ENCODE measurements around the gene HIGD1B. TPM values are rescaled to one million over a fixed set of nuclear protein-coding genes. Genes with fewer than 3 reads are reported as not detected.

HIGD1B gene
- total RNA-seq, 2 experiments from 2014 or later: not detected

- DNase-seq: no peak
- Mint-ChIP-seq H3K27ac (no peak overlapping the region), H3K9me3 (no peaks in the 10 kb centered on the region), H3K36me3 (ENCODE audit: low read depth) (no peaks in the 10 kb centered on the region), H3K4me1 (peaks cover 10% of the 10 kb centered on the region), H3K27me3 (peaks cover 48% of the 10 kb centered on the region), H3K4me3 (no peak overlapping the region)
- ChIA-PET POLR2A (interaction anchor here (1.7 kb wide), 1 partner anchor 51 kb away, joined by 5 read pairs; no protein-coding TSS in a partner anchor), CTCF (interaction anchor here (1.4 kb wide), 1 partner anchor 50 kb away, joined by 3 read pairs; no protein-coding TSS in a partner anchor)
Measured at GRCh38 chr17:44827863-44828262, 19.8 kb upstream of the HIGD1B start.

GRCh38 chr17:44828919-44829522 is 18.7 kb upstream of the HIGD1B start:
- H3K9me3 Mint-ChIP-seq: no peaks in the 10 kb centered on the region
- no peak overlapping the region for H3K27ac Mint-ChIP-seq
- peak overlapping the region; percentile 62 for H3K4me3 Mint-ChIP-seq
- ChIA-PET CTCF (interaction anchor here (1.4 kb wide), 1 partner anchor 51 kb away, joined by 3 read pairs; no protein-coding TSS in a partner anchor), POLR2A (interaction anchor here (1.7 kb wide), 1 partner anchor 52 kb away, joined by 5 read pairs; no protein-coding TSS in a partner anchor)
- peaks cover 56% of the 10 kb centered on the region for H3K27me3 Mint-ChIP-seq
- no peaks in the 10 kb centered on the region for H3K36me3 Mint-ChIP-seq (ENCODE audit: low read depth)
- peak; percentile 34 for DNase-seq
- peaks cover 10% of the 10 kb centered on the region for H3K4me1 Mint-ChIP-seq

- Mint-ChIP-seq H3K27ac (no peak within 1 kb of the TSS), H3K4me3 (peak within 1 kb of the TSS; percentile 62), H3K36me3 (ENCODE audit: low read depth) (no peaks in the 10 kb centered on the region), H3K9me3 (no peaks in the 10 kb centered on the region), H3K4me1 (peaks cover 10% of the 10 kb centered on the region), H3K27me3 (peaks cover 59% of the 10 kb centered on the region)
- ChIA-PET CTCF (interaction anchor here (1.4 kb wide), 1 partner anchor 51 kb away, joined by 3 read pairs; no protein-coding TSS in a partner anchor), POLR2A (interaction anchor here (1.7 kb wide), 1 partner anchor 53 kb away, joined by 5 read pairs; no protein-coding TSS in a partner anchor)
- DNase-seq: no peak
Measured at GRCh38 chr17:44829523-44830358, 17.9 kb upstream of the HIGD1B start, which contains the start of gene GJC1. TSS of gene GJC1 (minus strand) at chr17:44830287. CDS start at chr17:44805817, 24,470 bp downstream.

- ChIA-PET POLR2A (no interaction called here), CTCF (no interaction called here)
- H3K4me1 Mint-ChIP-seq: peaks cover 10% of the 10 kb centered on the region
- peak overlapping the region; percentile 58 for H3K4me3 Mint-ChIP-seq
- H3K36me3 Mint-ChIP-seq (ENCODE audit: low read depth): no peaks in the 10 kb centered on the region
- no peak overlapping the region for H3K27ac Mint-ChIP-seq
- peaks cover 61% of the 10 kb centered on the region for H3K27me3 Mint-ChIP-seq
- peak; percentile 18 for DNase-seq
- no peaks in the 10 kb centered on the region for H3K9me3 Mint-ChIP-seq
Measured at GRCh38 chr17:44830359-44831288, 17.1 kb upstream of the HIGD1B start.

DNA sequence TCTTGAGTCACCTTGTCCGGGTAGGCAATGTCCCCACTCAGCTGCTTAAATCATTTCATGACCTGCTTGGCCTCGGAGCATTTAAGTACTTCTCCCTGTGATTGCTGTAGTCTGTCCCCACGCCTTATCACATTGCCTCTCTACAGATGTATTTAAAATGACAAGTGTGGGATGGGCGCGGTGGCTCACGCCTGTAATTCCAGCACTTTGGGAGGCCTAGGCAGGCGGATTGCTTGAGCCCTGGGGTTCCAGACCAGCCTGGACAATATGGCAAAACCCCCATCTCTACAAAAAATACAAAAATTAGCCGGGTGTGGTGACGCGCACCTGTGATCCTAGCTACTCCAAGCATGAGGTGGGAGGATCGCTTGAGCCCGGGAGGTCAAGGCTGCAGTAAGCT is 16.3 kb upstream of the HIGD1B start:
- CTCF ChIA-PET: no interaction called here

DNA sequence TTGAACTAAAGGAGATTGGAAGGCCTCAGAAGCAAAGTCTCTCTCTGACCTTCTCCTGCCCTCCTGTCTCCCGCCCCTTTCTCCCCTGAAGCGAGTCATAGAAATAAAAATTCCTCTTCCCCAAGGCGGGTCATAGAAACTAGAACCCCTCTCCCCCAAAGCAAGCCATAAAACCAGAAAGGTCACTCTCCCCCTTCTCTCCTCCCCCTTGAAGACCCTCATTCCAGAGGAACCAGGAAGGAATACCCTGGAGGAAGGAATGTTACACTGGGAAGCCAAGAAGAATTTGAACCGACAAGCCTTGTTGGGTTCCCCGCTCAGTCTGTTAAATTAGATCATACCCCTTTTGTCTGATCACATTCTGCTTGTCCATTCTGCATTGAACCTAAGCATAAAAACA is 14.9 kb upstream of the HIGD1B start:
- H3K27ac Mint-ChIP-seq: no peak overlapping the region
- ChIA-PET POLR2A (no interaction called here), CTCF (no interaction called here)
- no peak for DNase-seq
- no peaks in the 10 kb centered on the region for H3K9me3 Mint-ChIP-seq
- H3K4me1 Mint-ChIP-seq: peaks cover 10% of the 10 kb centered on the region
- peaks cover 51% of the 10 kb centered on the region for H3K27me3 Mint-ChIP-seq
- H3K4me3 Mint-ChIP-seq: no peak overlapping the region
- H3K36me3 Mint-ChIP-seq (ENCODE audit: low read depth): no peaks in the 10 kb centered on the region

More for the DNA sequence above, 16.3 kb upstream of the HIGD1B start:
- Mint-ChIP-seq H3K27me3 (peaks cover 62% of the 10 kb centered on the region), H3K4me1 (peaks cover 10% of the 10 kb centered on the region), H3K9me3 (no peaks in the 10 kb centered on the region), H3K36me3 (ENCODE audit: low read depth) (no peaks in the 10 kb centered on the region), H3K4me3 (no peak overlapping the region), H3K27ac (no peak overlapping the region)
- POLR2A ChIA-PET: no interaction called here
- no peak for DNase-seq

DNA sequence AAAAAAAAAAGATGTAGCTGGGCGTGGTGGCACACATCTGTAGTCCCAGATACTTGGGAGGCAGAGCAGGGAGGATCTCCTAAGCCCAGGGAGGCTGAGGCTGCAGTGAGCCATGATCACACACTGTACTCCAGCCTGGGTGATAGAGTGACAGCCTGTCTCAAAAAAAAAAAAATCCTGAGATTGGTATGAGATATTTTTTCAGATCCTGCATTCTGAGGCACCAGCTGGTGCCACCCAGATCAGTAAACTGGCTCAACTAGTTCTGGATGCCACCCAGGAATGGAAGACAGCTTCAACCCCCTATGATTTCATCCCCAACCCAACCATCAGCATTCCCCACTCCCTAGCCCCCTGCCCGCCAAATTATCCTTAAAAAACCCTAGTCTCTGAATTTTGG is 10.5 kb upstream of the HIGD1B start:
- DNase-seq: no peak
- Mint-ChIP-seq H3K4me1 (no peaks in the 10 kb centered on the region), H3K36me3 (ENCODE audit: low read depth) (no peaks in the 10 kb centered on the region), H3K9me3 (no peaks in the 10 kb centered on the region), H3K27me3 (peaks cover 21% of the 10 kb centered on the region), H3K27ac (no peak overlapping the region), H3K4me3 (no peak overlapping the region)
- CTCF ChIA-PET: no interaction called here
- POLR2A ChIA-PET: no interaction called here

DNA sequence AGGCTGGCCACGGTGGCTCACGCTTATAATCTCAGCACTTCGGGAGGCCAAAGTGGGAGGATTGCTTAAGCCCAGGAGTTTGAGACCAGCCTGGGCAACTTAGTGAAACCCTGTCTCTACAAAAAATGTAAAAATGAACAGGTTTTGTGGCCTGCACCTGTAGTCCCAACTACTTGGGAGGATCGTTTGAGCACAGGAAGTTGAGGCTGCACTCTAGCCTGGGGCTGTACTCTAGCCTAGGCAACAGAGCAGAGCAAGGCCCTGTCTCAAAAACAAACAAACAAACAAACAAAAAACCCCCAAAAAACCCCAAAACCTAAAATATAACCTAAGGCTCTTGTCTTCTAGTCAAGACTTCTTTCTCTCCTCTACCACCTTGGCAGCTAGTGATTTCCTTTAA is 7.4 kb upstream of the HIGD1B start:
- H3K4me3 Mint-ChIP-seq: no peak overlapping the region
- no peaks in the 10 kb centered on the region for H3K4me1 Mint-ChIP-seq
- no peak for DNase-seq
- POLR2A ChIA-PET: interaction anchor here (1.0 kb wide), 1 partner anchor 11 kb away, joined by 3 read pairs; no protein-coding TSS in a partner anchor
- peaks cover 3% of the 10 kb centered on the region for H3K27me3 Mint-ChIP-seq
- CTCF ChIA-PET: no interaction called here
- H3K9me3 Mint-ChIP-seq: no peaks in the 10 kb centered on the region
- H3K27ac Mint-ChIP-seq: no peak overlapping the region
- no peaks in the 10 kb centered on the region for H3K36me3 Mint-ChIP-seq (ENCODE audit: low read depth)

- POLR2A ChIA-PET: no interaction called here
- CTCF ChIA-PET: interaction anchor here (0.7 kb wide), 1 partner anchor 24 kb away, joined by 3 read pairs; no protein-coding TSS in a partner anchor
Measured at GRCh38 chr17:44840936-44841335, 6.7 kb upstream of the HIGD1B start.

DNA sequence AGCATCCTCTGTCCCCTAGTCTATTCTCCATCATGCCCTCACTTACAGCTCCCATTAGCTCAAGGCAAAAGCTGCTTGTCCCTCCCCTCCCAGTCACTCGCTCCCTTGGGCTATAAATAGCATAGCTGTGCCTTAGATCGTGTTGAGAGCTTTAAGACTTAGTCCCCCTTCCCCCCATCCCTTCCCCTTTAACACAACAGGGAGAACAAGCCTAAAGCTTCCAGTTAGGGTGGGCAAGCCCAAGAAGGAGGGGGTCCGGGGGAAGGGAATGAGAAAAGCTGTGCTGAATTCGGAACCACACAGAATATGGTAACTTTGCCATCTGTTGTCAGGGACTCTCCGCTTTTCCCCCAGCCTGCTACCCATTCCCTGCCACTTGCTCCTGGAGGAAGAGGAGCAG is 4.9 kb upstream of the HIGD1B start:
- no peaks in the 10 kb centered on the region for H3K4me1 Mint-ChIP-seq
- H3K27ac Mint-ChIP-seq: no peak overlapping the region
- ChIA-PET POLR2A (interaction anchor here (0.7 kb wide), 1 partner anchor 22 kb away, joined by 3 read pairs; no protein-coding TSS in a partner anchor), CTCF (interaction anchor here (0.6 kb wide), 2 partner anchors 19 to 74 kb away, joined by 3 to 4 read pairs; no protein-coding TSS in a partner anchor)
- no peak for DNase-seq
- no peaks in the 10 kb centered on the region for H3K27me3 Mint-ChIP-seq
- H3K4me3 Mint-ChIP-seq: no peak overlapping the region
- no peaks in the 10 kb centered on the region for H3K9me3 Mint-ChIP-seq
- no peaks in the 10 kb centered on the region for H3K36me3 Mint-ChIP-seq (ENCODE audit: low read depth)

More at GRCh38 chr17:44840936-44841335, 6.7 kb upstream of the HIGD1B start:
- H3K27me3 Mint-ChIP-seq: peaks cover 1% of the 10 kb centered on the region
- H3K9me3 Mint-ChIP-seq: no peaks in the 10 kb centered on the region
- no peaks in the 10 kb centered on the region for H3K4me1 Mint-ChIP-seq
- H3K36me3 Mint-ChIP-seq (ENCODE audit: low read depth): no peaks in the 10 kb centered on the region
- DNase-seq: no peak
- H3K27ac Mint-ChIP-seq: no peak overlapping the region
- no peak overlapping the region for H3K4me3 Mint-ChIP-seq

DNA sequence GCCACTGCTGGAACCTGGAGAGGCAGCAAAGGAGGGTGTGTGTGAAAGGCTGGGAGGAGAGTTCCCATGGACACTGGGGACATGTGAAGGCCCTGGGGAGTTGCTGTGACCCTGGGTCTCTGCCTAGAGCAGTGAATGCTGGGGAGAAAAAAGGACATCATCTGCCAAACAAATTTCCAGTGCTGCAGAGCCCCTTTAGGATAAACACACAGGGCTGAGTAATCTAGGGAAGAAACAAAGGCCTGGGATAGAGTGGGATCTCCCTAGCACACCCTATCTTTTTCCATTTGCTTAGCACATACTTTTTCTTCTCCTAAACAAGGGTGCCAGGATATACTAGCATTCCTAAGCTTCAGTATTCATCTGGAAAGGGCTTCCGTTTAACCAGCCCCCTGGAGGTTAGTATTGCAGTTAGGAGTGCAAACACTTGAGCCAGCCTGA is 3.3 kb upstream of the HIGD1B start:
- POLR2A ChIA-PET: interaction anchor here (1.1 kb wide), 1 partner anchor 68 kb away, joined by 4 read pairs; no protein-coding TSS in a partner anchor
- H3K27ac Mint-ChIP-seq: no peak overlapping the region
- no peaks in the 10 kb centered on the region for H3K4me1 Mint-ChIP-seq
- CTCF ChIA-PET: interaction anchor here (0.6 to 1.0 kb wide), 2 partner anchors 60 to 177 kb away, joined by 3 to 4 read pairs; no protein-coding TSS in a partner anchor
- no peak overlapping the region for H3K4me3 Mint-ChIP-seq
- no peaks in the 10 kb centered on the region for H3K36me3 Mint-ChIP-seq (ENCODE audit: low read depth)
- no peaks in the 10 kb centered on the region for H3K9me3 Mint-ChIP-seq
- no peak for DNase-seq
- H3K27me3 Mint-ChIP-seq: no peaks in the 10 kb centered on the region

DNA sequence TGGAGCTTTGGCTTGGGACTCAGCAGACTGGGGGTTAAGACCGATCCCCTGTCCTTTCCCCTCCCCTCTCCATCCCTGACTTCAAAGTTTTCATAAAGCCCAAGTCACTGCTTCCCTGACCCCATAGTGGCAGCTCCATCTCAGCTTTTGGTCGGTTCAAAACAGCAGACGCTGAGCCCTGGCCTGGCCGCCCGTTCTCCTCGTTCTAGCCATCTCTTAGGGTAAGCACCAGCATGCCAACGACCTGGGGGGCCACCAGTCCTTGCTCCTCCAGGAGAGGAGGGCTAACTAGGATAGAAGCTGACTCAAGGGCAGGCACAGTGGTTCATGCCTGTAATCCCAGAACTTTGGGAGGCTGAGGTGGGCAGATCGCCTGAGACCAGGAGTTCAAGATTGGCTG is 1.5 kb upstream of the HIGD1B start:
- no peak for DNase-seq
- Mint-ChIP-seq H3K4me1 (no peaks in the 10 kb centered on the region), H3K27ac (no peak overlapping the region), H3K4me3 (no peak overlapping the region), H3K27me3 (no peaks in the 10 kb centered on the region), H3K36me3 (ENCODE audit: low read depth) (peaks cover 9% of the 10 kb centered on the region), H3K9me3 (no peaks in the 10 kb centered on the region)
- ChIA-PET CTCF (no interaction called here), POLR2A (no interaction called here)

Measured in activated CD4-positive, alpha-beta memory T cell treated with anti-CD3 and anti-CD28 coated beads, Interleukin-2, amount 10 ng/mL, durations not matched to agents 7 days and 5 days (primary cell).